Measurements from ENCODE around the gene NEO1. TPM values are rescaled to one million over a fixed set of nuclear protein-coding genes. Genes with fewer than 3 reads are reported as not detected.

Gene NEO1
- total and polyA plus RNA-seq, 9 of the 15 experiments (the other 6 are each of a cell fraction or from before 2014, with no cell fraction given) = 0.08 to 1.7 (median 0.48) TPM

GRCh38 chr15:73165844-73166243, 113.6 kb downstream of the NEO1 start (continued):
- TF ChIP-seq SMARCA5 (IDR thresholded peaks at IDR 0.05) = no peak
- TF ChIP-seq TRIM24 (IDR thresholded peaks at IDR 0.05) = peak in 1 of 2 experiments; percentile 41; a peak in 2 of 4 replicates
- TF ChIP-seq PRPF4 (IDR thresholded peaks at IDR 0.05; ENCODE audit: insufficient read depth, low read depth, low read length, poor library complexity, severe bottlenecking) = no peak
- TF ChIP-seq TAF9B (IDR thresholded peaks at IDR 0.05; ENCODE audit: partially characterized antibody) = no peak
- TF ChIP-seq E2F8 (IDR thresholded peaks at IDR 0.05; ENCODE audit: low read depth, partially characterized antibody) = no peak
- no peak for TF ChIP-seq ZNF384 (IDR thresholded peaks at IDR 0.05; ENCODE audit: low read depth, low read length)
- no peak for TF ChIP-seq ZNF449 (CRISPR knock-in tag; IDR thresholded peaks at IDR 0.05)
- TF ChIP-seq CBFA2T3 (IDR thresholded peaks at IDR 0.05) = peak; percentile 64
- TF ChIP-seq NFE2L1 (tag; IDR thresholded peaks at IDR 0.05; ENCODE audit: borderline replicate concordance, low read depth) = no peak
- TF ChIP-seq POLR2AphosphoS5 (IDR thresholded peaks at IDR 0.05; ENCODE audit: control insufficient read depth, insufficient read depth, low read depth, low read length) = no peak
- TF ChIP-seq TEAD4 (IDR thresholded peaks at IDR 0.05; ENCODE audit: low read length) = peak; percentile 35; the same call in 1 of the 2 replicates
- TF ChIP-seq TEAD4 (CRISPR knock-in tag; IDR thresholded peaks at IDR 0.05; ENCODE audit: borderline replicate concordance) = no peak
- TF ChIP-seq CBX8 (IDR thresholded peaks at IDR 0.05; ENCODE audit: borderline replicate concordance, extremely low read depth, low read depth, low read length, poor library complexity, severe bottlenecking) = no peak
- no peak for TF ChIP-seq TFAP4 (CRISPR knock-in tag; IDR thresholded peaks at IDR 0.05; ENCODE audit: borderline replicate concordance)
- no peak for TF ChIP-seq ZNF766 (CRISPR knock-in tag; conservative IDR thresholded peaks at IDR 0.05)
- no peak for TF ChIP-seq TCF7 (IDR thresholded peaks at IDR 0.05; ENCODE audit: borderline replicate concordance)
- no peak for TF ChIP-seq ZNF408 (CRISPR knock-in tag; IDR thresholded peaks at IDR 0.05; ENCODE audit: low read depth)
- no peak for TF ChIP-seq PCBP1 (IDR thresholded peaks at IDR 0.05; ENCODE audit: low read depth, low read length, poor library complexity, severe bottlenecking)
- TF ChIP-seq SMAD1 (IDR thresholded peaks at IDR 0.05; ENCODE audit: low read depth, low read length, partially characterized antibody) = no peak
